NCI-H2107 (cell line): ENCODE data around the gene ZBTB18.
"Not testable (repeated sequence)": the region's sequence is repeated elsewhere in the genome, so short reads cannot be mapped to it uniquely, and the experiment has no call there.

Experiments
- DNase-seq: peaks from one replicate; lab custom pipeline; 2025; lab: John Stamatoyannopoulos, UW

ZBTB18 gene

DNA sequence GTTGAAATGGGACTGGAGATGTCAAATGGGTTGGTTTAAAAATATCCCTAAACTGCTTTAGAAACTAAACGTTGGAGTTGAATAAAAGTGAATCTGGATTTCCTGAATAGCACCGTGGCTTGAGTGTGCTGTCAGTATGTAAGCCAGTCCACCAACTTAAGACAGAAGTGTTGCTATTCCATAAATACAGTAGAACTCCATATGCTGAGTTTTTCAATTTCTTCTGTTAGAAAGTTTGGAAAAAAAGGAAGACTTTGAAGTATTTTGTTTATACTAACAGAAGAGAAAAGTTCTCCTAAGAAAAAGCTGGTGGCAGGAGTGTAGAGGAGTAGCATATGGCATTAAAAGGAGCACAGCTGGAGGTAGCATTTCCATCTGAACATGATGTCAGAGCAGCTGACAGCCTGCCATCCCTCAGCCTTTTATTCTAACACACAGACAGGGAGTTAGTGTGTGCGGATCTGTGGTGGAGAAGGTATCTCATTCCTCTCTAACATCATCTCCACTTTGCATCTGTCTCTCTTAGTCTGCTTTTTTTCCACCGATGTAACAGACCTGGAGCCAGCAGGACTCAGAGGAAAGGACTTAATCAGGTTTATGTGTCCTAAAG, at the start of gene ZBTB18:
ZBTB18 (plus strand) TSS at position 449 of the 610 bp plus-strand sequence; CDS start at position 598, 149 bp downstream.
- peak; percentile 14 for DNase-seq

- no peak for DNase-seq
Measured at GRCh38 chr1:244002721-244003120, 48.4 kb upstream of the ZBTB18 start.

DNA sequence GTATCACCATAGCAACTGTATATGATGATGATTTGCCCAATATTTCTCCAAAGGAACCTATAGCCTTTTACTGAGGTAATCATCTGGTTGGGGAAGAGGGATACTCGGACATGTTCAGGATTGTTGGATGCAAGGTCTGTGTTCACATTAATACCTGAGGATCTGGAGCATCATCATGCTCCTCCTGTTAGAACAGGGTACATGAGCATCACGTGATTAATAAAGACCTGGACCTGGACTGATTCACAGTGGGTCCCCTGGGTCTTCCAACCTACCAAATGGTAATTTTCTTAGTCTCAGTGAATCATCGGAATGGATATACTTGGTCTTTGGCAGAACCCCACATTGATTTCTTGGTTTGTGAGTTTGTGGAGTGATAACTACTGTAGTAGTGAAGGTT, 45.6 kb upstream of the ZBTB18 start:
- no peak for DNase-seq

DNA sequence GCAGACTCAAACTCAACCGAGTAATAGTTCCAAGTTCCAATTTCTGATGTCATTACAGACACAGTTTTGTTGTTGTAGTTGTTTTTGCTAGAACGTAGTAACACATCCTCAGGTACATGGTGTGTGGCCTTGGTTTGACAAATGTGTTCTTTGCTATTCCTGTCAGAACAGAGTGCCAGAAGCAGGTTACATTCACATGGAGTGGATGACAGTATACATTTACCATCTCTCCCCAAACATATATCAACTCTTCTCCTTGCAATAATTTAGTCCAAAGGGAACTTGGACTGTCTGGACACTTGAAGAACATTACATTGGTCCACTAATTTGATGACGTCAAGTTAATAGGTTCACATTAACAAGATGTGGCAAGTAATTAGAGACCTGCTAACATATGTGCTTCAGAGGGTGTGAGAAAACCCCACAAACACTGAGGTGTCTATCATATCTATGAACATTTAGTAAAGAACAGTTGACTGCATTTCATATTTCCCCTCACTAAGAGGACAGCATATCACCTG, 44.6 kb upstream of the ZBTB18 start:
- DNase-seq: no peak

GRCh38 chr1:244006961-244007360, 44.1 kb upstream of the ZBTB18 start:
- no peak for DNase-seq

GRCh38 chr1:244010191-244010590, 40.9 kb upstream of the ZBTB18 start:
- no peak for DNase-seq

- DNase-seq: no peak
Measured at GRCh38 chr1:244010703-244011123, 40.4 kb upstream of the ZBTB18 start.

- no peak for DNase-seq
Measured at GRCh38 chr1:244011271-244011670, 39.8 kb upstream of the ZBTB18 start.

GRCh38 chr1:244011786-244012185, 39.3 kb upstream of the ZBTB18 start:
- DNase-seq: no peak

- DNase-seq: no peak
Measured at GRCh38 chr1:244012202-244012601, 38.9 kb upstream of the ZBTB18 start.

DNA sequence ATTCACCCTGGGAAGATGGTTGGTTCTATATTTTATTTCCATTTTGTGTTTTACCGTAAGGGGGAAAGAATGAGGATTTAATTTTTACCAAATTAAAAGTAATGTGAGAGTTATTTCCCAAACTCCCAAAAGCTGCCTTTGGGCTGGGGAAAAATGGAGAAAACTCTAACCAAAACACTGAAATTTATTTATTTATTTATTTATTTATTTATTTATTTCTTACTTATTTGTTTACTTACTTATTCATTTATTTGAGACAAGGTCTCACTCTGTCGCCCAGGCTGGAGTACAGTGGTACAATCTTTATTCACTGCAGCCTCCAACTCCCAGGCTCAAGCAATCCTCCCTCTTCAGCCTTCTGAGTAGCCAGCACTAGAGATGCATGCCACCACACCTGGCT, 38.0 kb upstream of the ZBTB18 start:
- no peak for DNase-seq

DNA sequence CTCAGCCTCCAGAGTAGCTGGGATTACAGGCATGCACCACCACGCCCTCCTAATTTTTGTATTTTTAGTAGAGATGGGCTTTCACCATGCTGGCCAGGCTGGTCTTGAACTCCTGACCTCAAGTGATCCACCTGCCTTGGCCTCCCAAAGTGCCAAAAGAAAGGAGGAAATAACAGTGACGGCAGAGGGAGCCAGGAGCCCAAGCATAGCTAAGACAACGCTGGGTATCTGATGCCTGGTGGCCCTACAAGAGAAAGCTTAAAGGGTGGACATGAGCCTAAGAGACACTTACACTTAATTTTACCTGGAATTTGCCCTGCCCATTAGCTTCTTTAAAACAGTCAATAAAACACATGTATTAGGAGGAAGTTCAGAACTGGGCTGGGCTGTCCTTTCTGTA, 36.2 kb upstream of the ZBTB18 start:
- not testable (repeated sequence) for DNase-seq

GRCh38 chr1:244019982-244020485, 31.0 kb upstream of the ZBTB18 start:
- DNase-seq: no peak

DNA sequence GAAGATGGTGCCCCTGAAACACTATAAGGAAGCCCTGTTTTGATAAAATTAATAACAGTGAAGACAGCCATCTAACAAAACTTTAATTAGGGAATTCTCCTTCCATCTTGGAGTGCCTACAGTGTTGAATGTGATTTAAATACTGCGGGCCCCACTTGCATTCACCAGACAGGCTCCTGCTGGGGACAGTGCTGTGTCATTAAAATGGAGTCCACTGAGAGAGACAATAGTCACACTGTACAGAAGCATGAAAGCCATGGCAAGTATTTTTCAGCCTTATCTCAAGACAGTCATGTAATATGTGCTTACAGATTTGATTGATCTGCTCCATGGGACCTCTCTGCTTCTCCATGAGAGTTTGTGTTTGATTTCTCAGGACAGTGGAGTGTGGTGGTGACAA, 29.7 kb upstream of the ZBTB18 start:
- DNase-seq: no peak

DNA sequence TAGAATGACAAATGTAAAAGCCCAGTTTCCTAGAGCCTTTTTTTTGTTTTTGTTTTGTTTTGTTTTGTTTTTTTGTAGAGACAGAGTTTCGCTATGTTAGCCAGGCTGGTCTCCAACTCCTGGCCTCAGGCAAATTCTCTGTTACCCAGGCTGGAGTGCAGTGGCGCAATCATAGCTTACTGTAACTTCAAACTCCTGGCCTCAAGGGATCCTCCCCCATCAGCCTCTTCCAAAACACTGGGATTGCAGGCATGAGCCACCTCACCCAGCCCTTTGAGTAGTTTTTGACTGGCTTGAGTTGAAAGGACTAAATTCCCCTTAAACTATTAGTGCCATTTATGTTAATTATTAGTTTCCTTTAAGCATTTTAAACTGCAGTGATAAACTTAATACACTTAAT, 28.8 kb upstream of the ZBTB18 start:
- no peak for DNase-seq

GRCh38 chr1:244022864-244023440, 28.1 kb upstream of the ZBTB18 start:
- DNase-seq: no peak

GRCh38 chr1:244027491-244028145, 23.5 kb upstream of the ZBTB18 start:
- DNase-seq: no peak

GRCh38 chr1:244028701-244029100, 22.4 kb upstream of the ZBTB18 start:
- no peak for DNase-seq

DNA sequence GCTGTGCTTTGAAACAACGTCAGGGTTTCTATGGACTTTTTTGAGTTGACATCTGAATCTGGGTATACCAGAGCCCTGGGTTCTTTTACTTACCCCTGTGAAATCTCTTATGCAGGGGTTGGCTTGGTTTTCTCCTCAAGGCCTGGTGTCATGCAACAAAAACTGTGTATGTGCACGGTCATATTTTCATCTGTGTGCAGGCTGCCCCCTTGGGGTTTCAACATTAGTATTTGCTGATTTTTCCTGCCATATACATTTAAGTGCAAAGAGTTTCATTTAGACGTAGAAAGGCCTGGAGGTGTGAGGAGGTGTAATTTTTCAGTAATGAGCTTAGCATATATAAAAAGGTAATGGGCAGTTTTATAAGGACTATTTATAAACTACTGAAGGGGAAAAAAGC, 22.0 kb upstream of the ZBTB18 start:
- DNase-seq: no peak

DNA sequence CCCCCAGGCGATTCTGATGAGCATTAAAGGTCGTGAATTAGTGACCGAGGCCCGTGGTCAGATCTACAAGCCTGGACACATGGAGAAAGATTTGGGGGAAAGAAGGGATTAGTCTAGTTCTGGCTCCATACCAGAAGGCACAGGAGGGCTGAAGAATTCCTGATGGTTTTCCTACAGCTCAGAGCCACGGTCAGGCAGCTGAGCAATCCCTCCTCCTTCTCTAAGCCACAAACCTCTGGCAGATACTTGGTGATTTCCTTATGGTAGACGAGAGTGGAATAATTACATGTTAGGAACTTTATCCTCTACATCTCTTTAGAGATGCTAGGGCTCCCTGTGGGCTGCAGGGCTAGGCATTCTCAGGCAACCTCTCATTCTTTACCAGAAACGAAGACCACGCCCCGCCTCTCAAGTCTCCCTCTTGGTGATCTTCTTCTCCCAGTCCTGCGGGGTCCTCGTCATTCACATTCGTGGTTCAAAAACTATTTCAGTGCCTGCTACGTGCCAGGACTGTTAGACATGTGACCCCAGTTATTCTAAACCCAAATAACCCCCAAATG, 20.5 kb upstream of the ZBTB18 start:
- DNase-seq: no peak

- DNase-seq: no peak
Measured at GRCh38 chr1:244035358-244035757, 15.7 kb upstream of the ZBTB18 start.

GRCh38 chr1:244037252-244037651, 13.8 kb upstream of the ZBTB18 start:
- DNase-seq: no peak
